Thyroid gland (tissue), 4 donors: ENCODE results near the gene KRABD2.

ENCODE experiments used
- CTCF ChIP-seq, 6 experiments: fragments of 200-600 bp in 3 of 6; fragments of 450-650 bp in 3 of 6; sonication (generic) in 3 of 6; IDR thresholded peaks; one replicate each; pipeline ENCODE4 v1.5.1; 2016 to 2019; ENCODE audit warnings: antibody characterized with exemption in 6 of 6, mild to moderate bottlenecking in 2 of 6, inconsistent platforms in 1 of 6, moderate library complexity in 1 of 6
- POLR2A ChIP-seq, 2 donors: fragments of 450-650 bp; IDR thresholded peaks; one replicate each; pipeline ENCODE4 v1.6.1; 2017; ENCODE audit warnings: antibody characterized with exemption in 2 of 2, mild to moderate bottlenecking in 2 of 2, moderate library complexity in 1 of 2

- TF ChIP-seq CTCF (IDR thresholded peaks at IDR 0.05) (peak in 5 of 6 experiments; percentile 18 to 56 (median 33)), POLR2A (IDR thresholded peaks at IDR 0.05) (peak in 1 of 2 donors; percentile 77)
Measured at GRCh38 chr17:8376271-8377067, at the start of gene KRABD2.
